Erythroblast (primary cell): Measurements from ENCODE around the gene PSMA4.
"Not testable (repeated sequence)": the region's sequence is repeated elsewhere in the genome, so short reads cannot be mapped to it uniquely, and the experiment has no call there.

ENCODE experiments used
- GATA1 ChIP-seq: IDR thresholded peaks from 2 replicates; pipeline ENCODE4 v1.6.1; 2011; ENCODE audit warnings: low read depth, mild to moderate bottlenecking, control low read depth, low read length, moderate library complexity
- POLR2A ChIP-seq: IDR thresholded peaks from 2 replicates; pipeline ENCODE4 v1.6.1; 2011; ENCODE audit warnings: mild to moderate bottlenecking, low read length

DNA sequence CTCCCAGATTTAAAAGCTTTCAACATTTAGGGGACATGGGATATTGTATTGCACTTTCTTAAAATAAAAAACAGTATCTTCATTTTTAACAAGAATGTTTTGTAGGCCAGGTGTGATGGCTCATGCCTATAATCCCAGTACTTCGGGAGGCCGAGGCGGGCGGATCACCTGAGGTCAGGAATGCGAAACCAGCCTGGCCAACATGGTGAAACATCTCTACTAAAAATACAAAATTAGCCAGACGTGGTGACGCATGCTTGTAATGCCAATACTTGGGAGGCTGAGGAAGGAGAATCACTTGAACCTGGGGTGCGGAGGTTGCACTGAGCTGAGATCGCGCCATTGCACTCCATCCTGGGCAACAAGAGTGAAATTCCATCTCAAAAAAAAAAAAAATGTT, 20.0 kb downstream of the PSMA4 start:
- not testable (repeated sequence) for TF ChIP-seq POLR2A, GATA1
